NCI-H1436 treated with DMSO at 0.1 percent for 48 hours (cell line): Measurements from ENCODE around the gene RILP.

ENCODE experiments used
- DNase-seq: peaks from one replicate; lab custom pipeline; 2025; lab: John Stamatoyannopoulos, UW

The RILP gene

DNA sequence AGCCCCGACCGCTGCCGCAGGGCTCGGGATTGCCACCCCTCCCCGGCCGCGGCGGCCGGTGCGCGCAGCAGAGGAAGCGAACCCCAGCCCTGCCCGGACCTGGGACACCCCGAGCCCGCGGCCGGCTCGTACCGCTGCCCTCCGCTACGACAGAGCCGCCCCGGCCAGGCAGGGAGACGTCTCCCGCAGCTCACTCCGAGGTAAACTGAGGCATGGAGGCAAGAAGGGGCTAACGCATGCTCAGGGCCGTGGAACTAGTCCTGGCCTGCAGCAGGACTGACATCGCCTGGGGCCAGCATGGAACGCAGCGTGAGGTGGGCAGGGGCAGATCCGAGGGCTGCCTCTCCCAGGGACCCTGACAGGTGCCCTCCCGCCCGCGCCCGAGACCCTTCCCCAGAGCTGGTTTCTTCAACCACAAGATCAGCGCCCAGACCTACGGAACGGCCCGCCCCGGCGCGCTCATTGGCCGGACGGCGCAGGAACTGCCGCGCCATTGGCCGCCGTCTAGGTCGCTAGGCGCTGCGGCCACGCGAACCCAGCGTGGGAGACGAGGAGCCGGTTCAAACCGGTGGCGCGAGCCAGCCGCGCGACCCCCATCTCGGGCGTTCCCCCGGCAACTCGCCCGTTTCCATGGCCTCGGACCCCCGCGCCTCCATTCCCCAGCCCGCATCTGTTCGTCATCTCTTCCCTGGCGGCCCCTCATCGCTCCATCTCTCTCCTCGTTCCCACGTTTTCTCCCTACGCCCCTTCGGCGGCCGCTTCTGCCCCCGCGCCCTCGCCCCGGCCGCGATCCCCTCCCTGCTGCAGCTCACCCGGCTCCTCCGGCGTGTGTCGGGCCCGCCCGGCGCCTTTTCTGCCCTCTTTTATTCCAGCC is 21.4 kb downstream of the RILP start, which contains the start of gene SLC43A2:
Gene SLC43A2, minus strand, starts transcription at position 853 of the 874 bp plus-strand sequence. CDS start 960 bp downstream, outside the sequence.
- peak; percentile 35 for DNase-seq

DNA sequence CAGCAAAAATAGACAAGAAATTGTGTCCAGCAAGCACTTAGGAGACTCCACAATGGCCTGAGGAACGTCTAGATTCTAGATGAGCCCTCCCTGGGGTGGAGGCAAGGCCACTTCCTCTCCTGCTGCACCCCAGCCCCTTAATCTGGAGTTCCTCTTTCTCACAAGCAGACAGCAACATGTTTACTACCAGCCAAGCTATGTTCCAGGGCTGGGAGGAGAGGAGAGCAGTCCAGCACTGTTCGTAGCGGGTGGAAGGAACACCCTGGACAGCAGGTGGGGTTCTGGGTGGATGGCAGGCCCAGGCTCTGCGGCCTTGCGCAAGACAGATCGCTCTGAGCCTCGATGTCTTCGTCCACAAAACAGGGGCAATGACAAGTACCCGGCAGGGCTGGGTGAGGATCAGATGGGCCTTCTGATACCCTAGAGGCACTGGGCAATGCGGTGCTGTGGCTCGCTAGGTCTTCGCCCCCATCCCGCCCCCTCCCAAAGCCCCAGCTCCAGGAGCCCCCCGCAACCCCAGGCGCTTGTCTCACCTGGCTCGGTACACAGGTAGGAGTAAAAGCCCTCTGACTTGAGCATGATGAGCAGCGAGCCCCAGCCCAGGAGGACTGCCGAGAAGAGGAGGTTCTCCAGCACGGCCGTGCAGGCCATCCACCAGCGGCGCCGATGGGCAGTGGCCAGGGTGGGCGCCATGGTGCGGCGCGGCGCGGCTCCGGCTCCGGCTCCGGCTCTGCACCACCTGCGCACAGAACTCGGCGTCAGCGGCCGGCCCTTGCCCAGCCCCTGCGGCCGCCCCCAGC is 22.3 kb downstream of the RILP start:
- DNase-seq: no peak

DNA sequence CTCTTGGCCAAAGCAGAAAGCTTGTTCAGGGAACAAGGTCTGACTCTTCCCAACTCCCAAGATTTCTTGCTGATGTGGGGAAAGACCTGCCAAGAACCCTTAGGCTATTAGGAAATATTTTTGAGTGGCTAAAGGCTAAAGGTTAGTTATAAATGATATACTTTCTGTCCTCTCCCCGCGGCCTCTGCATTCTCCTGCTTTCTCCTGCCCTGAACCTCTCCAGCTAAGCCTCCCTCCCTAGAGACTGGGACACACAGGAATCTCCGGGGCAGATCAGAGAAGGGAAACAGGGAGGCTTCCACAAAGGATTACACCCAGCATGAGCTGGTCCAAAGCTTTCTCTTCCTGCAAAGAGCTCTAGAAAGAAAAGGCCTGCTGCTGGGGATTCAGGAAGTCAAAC is 23.3 kb downstream of the RILP start:
- DNase-seq: no peak

DNA sequence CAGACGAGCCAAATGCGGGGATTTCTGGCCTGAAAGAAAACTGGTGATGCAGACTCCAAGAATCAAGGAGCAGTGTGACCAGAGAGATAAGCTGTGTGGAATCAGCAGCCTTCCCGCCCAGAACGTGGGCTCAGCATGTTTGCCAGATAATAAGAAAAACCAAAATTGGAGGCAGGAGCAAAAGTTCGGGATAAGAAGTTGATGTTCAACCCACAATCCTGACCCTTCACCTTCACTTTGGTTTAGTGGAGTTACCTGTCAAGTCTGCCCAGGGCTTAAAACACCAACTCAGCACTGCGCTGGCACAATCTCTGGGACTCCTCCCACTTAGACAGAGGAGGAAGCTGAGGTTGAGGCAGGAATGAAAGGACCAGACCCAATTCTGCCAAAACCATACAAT is 24.1 kb downstream of the RILP start:
- no peak for DNase-seq

DNA sequence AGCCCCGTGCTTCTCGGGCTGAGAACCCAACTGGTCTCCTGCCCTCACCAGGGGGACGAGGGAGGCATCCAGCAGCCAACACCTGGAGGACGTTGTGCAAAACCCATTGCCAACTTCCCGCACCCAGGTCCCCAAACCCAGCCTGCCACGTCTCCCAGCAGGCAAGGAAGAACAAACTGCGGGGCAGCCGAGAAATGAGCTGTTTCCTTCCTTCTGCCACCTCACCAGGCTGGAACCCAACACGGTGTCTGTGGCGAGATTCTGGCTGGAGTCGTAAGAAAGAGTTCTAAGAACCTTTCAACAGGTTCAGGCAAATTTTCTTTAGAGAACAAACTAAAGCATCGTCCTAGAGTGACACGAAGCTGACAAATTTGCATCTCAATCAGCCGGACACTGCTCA is 24.6 kb downstream of the RILP start:
- DNase-seq: no peak

DNA sequence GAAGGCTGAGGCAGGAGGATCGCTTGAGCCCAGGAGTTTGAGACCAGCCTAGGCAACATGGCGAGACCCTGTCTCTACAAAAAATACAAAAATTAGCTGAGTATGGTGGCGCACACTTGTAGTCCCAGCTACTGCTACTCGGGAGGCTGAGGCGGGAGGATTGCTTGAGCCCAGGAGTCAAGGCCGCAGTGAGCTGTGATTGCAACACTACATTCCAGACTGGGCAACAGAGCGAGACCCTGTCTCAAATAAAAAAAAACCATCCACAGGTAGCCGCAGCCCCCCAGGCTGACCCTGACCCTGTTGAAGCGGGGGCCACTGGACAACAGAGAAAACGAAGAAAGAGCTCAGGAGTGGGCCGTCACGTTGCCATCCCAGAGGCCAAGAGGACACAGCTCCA is 25.0 kb downstream of the RILP start:
- DNase-seq: no peak

DNA sequence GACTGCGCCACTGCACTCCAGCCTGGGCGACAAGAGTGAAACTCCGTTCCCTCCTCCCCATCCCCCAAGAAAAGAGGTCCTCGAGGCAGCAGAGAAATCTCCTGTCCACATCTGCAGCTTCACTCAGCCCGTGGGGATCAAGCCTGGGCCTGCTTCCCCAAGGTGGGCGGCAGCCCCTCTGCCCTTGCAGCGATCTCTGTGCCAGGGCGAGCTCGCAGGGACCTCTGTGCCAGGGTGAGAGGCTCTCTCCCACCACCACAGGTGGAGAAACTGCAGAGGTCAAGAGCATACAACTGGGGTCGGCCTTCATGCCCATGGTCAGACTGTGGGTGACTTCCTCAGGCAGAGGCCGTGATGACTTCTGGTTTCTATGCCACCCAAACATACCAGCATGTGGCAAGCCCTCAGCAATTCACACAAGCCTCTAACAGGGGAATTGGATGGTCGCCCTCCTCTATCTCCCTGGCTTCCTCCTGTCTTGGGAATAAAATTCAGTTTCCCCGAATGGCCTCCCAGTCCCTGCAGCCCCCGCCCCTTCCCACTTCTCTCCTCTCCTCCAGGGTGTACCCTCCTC is 26.5 kb downstream of the RILP start:
- DNase-seq: no peak

DNA sequence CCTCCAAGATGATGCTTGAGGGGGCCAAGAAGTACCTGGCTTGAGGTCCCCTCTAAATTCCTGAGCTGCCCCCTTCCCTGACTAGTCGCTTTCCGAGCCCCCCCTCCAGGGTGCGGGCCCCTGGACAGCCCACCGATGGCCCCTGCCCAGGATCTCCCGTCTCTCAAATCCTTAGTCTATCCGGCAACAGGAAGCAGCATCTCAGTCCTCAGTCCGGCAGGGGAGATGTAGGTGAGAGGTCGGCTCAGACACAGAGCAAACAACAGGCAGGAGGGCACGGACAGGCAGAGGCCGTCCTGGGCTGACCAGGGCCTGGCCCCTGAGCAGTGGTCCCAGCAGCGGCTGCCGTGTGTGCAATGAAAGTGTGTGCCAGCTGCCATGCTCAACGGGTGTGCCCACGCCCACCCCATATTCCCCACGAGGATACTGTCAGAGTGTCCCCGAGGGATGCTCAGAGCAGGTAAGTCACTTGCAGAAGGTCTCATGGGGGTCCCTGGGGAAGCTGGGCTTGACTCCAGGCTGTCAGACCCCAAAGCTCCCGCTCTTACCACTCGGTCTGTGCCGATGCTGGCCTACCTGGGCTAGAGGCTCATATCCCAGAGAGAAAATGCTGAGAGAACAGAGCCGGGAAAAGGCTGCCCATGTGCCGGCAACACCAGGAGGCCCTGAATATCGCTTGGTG is 28.3 kb downstream of the RILP start:
- no peak for DNase-seq

DNA sequence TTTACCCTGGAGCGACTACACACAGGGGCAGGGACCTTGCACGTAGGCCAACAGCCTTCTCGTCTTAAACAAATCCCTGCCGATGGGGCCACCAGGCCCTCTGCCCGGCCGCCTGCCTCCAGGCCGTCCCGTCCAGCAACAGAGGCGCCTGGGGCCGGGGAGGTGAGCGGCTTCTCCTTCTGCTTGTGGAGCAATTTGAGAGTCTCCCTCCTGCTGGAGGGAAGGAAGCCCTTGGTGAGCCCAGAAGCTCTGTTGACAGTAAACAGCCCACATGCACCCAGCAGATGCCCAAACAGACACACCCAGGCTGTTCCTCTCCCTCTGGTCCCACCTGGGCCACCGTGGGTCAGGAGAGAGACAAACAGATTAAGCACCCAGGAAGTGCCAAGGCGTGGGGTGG is 29.2 kb downstream of the RILP start:
- no peak for DNase-seq

DNA sequence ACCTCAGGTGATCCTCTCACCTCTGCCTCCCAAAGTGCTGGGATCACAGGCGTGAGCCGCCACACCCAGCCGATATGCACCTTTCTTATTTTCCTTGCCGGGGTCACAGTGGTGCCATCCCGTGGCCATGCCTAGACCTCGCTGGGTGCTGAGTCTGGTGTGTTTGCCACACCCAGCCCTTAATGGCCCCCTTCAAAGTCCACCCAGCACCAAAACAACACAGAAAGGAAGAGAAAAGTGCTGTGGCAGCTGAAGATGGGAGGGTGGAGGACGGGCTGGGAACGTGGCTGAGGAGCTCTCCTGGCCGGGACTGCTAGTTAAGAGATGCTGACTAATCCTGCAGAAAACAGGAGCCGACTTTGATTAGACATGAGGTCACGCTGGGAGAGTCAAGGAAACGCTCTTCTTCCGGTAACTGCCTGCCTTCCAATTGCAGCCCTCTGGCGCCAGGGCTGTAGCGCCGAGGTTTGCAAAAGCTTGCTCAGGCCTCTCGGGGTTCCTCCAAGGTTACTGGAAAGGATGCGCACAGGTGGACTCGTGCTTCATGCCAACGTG is 32.0 kb downstream of the RILP start:
- no peak for DNase-seq

DNA sequence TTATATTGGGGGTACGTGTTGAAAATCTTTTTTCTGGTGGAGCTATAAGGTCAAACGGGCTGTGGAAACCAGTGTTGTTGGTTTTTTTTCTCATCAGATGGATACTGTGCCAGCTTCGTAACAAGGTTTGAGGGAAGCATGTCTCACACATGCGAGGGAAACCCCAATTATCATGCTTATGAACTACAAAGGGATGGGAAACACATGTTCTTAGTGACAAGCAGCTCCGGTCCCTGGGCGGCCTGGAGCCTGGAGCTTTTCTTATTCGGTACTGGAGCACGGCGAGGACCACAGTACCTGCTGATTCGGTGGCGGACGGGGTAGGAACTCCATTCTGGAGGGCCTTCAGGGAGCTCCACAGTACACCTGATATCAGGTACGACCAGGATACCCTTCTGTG is 33.6 kb downstream of the RILP start:
- DNase-seq: no peak

DNA sequence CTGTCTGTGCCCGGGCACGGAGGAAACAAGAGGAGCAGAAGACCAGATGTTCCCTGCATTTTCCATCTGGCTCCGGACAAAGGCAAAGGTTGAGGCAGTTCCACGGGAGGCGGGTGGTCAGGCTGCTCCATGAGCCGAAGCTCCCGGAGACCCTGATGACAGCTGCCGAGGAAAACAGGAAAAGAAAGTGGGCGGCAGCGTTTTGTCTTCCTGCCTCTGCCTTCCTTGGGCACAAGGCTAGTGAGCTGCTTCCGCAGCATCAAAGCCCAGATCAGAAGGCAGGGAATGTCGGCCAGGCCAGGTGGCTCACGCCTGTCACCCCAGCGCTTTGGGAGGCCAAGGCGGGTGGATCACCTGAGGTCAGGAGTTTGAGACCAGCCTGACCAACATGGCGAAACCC is 37.3 kb downstream of the RILP start:
- no peak for DNase-seq

DNA sequence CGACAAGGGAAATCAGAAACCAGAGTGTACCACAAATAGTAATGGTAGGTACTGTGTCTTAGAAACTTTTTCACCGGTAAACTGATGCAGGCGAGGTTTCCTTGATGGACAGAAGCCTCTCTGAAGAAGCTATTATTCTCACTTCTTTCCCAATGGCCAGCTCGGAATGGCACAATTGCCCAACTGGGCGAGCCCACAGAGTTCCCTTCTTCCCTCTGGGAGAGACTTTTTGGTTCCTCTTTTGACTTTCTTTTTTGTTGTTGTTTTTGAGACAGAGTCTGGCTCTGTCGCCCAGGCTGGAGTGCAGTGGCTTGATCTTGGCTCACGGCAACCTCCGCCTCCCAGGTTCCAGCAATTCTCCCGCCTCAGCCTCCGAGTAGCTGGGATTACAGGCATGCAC is 38.0 kb downstream of the RILP start:
- DNase-seq: no peak

DNA sequence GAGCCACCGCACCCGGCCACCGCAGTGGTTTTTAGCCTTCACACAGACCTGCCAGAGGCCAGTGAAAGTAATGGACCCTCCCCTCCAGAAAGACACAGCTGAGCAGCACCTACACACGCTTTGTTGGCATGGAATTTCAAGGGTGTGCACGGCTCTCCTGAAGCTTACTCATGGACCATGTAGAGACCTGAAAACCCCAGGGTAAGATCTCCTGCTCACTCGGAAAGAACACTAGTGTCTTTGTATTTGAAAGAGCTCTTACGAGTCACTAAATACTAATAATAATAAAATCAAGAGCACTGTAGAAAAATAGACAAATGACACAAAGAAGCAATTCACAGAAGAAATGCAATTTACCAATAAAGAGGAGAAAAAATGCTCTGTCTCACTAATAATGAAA is 41.0 kb downstream of the RILP start:
- DNase-seq: no peak

DNA sequence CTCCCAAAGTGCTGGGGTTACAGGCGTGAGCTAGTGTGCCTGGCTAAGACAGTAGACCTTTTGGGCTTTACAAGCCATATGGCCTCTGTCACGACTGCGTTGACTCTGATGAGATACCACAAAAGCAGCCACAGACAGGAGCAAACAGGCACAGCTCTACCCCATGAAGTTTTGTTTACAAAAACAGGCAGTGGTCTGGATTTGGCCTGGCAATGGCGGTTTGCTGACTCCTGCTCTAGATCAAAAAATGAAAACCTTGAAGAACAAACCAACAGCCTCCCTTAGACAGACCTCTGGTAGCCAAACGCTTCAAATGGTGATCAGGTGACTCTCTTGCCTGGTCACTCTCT is 41.7 kb downstream of the RILP start:
- no peak for DNase-seq

DNA sequence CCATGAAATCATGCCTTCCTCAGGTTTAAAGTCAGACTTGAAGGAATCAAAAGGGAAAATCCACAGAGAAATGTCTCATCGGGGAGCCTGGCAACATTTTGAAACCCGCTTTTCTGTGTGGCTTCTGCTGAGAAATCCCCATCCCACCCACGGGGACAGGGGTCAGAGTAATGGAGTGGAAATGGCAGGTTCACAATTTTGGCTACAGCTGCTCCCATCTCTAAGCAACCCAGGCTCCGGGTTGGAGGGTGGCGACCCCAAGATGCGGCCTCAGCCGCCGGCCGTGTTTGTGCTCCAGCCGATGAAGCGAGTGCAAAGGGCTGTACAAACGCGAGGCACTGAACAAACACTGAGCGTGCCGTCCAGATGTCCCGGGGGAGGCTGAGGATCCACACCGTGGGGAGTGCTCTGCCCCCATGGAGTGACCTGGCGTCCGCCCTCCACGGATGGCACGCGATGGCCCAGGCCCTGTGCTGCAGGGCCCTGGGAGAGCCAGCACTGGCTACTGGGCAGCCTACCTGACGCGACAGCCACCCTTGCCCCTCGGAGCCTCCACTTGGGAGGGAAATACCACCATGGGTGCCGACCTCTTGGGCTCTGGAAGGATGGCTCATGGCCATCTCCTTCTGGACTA is 43.2 kb downstream of the RILP start:
- DNase-seq: no peak

DNA sequence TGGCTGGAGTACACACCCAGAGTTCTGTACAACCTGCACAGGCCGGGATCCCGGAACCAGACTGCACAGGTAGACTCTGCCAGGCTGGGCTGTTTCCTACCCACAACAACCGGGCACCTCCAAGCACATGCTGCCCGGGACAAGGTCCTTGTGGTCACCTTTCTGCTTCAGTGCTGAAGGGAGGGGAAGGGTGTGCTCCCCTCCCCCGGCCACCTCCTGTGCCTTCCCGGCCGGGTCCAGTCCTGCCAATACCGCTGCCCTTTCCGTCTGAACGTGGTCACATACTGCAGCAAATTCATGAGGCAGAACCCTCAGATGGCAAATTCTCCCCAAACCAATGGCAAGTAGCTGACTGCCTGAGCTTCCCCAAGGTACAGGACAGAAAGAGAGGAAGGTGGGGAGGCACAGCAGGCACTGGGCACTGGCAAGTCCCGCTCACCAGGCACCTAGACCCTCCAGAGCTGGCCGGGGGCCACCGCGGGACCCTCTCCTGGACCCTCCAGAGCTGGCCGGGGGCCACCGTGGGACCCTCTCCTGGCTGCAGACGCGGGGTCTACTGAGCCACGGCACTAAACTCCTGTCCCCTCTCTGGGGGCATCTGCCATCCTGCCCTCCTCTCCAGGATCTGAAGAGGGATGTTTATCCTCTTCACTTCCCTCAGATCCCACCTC is 43.9 kb downstream of the RILP start:
- no peak for DNase-seq

DNA sequence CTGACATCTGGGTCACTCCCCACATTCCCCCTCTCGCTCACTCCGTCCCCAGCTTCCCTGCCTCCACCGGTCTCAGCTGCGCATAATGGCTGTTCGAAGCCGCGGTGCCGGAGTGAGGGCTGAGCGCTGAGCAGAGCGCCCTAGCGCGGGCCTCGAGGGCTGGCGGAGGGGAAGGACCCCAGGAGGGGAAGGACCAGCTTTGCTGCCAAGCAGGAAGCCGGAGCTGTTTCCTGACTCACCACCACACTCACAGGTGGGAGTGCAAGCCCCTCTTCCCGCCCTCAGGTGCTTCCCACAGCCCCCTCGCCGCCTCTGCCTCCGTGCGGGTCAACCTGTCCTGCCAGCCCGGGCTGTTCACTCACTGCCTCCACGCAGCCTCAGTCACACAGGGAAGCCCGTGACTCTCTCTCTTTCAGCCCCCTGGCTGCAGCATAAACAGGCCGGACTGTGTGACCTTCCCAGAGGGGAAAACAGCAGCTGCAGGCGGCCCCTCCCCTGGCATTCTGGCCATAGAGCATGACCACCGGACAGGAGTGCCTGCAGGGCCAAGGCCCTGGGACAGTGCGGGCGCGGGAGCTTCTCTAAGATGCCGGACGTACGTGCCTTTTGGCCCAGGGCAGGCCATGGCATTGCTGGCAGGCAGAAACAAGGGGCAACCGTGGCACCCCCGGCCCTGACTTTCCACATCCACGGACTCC is 44.7 kb downstream of the RILP start:
- DNase-seq: no peak

DNA sequence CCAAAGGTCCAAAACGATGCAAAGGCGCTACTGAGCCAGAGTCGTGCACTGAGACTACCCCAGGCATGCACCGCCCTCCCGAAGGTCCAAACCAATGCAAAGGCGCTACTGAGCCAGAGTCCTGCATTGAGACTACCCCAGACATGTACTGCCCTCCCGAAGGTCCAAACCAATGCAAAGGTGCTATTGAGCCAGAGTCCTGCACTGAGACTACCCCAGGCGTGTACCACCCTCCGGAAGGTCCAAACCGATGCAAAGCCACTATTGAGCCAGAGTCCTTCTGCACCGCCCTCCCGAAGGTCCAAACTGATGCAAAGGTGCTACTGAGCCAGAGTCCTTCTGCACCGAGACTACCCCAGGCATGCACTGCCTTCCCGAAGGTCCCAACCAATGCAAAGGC is 48.1 kb downstream of the RILP start:
- DNase-seq: no peak

DNA sequence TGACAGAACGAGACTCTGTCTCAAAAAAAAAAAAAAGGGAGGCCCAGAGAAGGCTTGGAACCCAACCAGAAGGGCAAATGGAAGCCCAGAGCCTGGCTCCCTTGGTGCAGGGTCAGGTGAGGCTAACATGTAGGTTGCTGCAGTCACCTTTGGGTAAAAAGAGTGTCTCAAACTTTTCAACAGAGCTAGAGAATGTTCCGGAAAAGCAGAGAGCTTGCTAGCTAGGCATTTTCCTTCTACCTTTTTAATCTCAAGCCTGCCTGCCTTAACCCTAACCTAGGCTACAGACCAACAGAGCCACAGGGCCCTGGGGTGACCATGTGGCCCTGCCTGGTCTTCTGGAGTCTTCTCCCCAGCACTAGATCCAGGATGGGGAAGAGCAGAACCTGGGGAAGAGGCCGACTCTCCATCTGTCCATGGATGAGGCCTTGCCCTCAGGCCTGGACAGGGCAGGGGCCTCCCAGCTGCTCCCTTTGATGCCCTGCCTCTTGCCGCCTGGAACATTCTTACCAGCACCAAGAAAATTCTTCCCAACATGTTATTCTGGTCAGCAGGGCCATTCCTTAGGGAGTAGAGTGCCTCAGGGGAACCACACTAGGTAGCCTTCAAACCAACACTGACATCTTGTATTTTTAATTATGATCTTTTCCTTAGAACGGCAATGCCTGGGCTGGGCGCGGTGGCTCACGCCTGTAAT is 51.1 kb downstream of the RILP start:
- DNase-seq: no peak
